Measurements from ENCODE around the gene CDK13.

DNA sequence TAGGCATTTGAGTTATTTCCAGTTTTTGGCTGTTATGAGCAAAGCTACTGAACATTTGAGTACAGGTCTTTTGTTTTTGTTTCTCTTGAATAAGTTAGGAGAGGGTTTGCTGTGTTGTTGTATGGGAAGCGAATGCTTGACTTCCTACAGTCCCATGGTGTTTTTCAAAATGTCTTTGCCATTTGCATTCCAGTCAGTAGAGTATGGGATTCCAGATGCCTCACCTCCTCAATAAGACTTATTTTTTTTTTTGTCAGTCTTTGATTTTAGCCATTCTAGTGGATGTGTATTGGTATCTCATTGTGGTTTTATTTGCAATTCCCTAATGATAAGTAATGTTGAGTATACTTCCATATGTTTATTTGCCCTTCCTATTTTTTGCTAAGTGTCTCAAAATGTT is 19.4 kb downstream of the CDK13 start:
- TF ChIP-seq, protein P1, sequence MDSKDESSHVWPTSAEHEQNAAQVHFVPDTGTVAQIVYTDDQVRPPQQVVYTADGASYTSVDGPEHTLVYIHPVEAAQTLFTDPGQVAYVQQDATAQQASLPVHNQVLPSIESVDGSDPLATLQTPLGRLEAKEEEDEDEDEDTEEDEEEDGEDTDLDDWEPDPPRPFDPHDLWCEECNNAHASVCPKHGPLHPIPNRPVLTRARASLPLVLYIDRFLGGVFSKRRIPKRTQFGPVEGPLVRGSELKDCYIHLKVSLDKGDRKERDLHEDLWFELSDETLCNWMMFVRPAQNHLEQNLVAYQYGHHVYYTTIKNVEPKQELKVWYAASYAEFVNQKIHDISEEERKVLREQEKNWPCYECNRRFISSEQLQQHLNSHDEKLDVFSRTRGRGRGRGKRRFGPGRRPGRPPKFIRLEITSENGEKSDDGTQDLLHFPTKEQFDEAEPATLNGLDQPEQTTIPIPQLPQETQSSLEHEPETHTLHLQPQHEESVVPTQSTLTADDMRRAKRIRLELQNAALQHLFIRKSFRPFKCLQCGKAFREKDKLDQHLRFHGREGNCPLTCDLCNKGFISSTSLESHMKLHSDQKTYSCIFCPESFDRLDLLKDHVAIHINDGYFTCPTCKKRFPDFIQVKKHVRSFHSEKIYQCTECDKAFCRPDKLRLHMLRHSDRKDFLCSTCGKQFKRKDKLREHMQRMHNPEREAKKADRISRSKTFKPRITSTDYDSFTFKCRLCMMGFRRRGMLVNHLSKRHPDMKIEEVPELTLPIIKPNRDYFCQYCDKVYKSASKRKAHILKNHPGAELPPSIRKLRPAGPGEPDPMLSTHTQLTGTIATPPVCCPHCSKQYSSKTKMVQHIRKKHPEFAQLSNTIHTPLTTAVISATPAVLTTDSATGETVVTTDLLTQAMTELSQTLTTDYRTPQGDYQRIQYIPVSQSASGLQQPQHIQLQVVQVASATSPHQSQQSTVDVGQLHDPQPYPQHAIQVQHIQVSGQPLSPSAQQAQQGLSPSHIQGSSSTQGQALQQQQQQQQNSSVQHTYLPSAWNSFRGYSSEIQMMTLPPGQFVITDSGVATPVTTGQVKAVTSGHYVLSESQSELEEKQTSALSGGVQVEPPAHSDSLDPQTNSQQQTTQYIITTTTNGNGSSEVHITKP (tag by site-specific recombination; IDR thresholded peaks at IDR 0.05), result no peak
- no peak for TF ChIP-seq ZEB2 (tag by site-specific recombination; IDR thresholded peaks at IDR 0.05)
- TF ChIP-seq, protein P2, sequence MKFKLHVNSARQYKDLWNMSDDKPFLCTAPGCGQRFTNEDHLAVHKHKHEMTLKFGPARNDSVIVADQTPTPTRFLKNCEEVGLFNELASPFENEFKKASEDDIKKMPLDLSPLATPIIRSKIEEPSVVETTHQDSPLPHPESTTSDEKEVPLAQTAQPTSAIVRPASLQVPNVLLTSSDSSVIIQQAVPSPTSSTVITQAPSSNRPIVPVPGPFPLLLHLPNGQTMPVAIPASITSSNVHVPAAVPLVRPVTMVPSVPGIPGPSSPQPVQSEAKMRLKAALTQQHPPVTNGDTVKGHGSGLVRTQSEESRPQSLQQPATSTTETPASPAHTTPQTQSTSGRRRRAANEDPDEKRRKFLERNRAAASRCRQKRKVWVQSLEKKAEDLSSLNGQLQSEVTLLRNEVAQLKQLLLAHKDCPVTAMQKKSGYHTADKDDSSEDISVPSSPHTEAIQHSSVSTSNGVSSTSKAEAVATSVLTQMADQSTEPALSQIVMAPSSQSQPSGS (tag by site-specific recombination; IDR thresholded peaks at IDR 0.05; ENCODE audit: low read depth), result no peak
- no peak for TF ChIP-seq TRIM28 (IDR thresholded peaks at IDR 0.05; ENCODE audit: borderline replicate concordance, low read length)
- no peak for TF ChIP-seq REPIN1 (tag by site-specific recombination; IDR thresholded peaks at IDR 0.05; ENCODE audit: low read depth)
- TF ChIP-seq, protein P3, sequence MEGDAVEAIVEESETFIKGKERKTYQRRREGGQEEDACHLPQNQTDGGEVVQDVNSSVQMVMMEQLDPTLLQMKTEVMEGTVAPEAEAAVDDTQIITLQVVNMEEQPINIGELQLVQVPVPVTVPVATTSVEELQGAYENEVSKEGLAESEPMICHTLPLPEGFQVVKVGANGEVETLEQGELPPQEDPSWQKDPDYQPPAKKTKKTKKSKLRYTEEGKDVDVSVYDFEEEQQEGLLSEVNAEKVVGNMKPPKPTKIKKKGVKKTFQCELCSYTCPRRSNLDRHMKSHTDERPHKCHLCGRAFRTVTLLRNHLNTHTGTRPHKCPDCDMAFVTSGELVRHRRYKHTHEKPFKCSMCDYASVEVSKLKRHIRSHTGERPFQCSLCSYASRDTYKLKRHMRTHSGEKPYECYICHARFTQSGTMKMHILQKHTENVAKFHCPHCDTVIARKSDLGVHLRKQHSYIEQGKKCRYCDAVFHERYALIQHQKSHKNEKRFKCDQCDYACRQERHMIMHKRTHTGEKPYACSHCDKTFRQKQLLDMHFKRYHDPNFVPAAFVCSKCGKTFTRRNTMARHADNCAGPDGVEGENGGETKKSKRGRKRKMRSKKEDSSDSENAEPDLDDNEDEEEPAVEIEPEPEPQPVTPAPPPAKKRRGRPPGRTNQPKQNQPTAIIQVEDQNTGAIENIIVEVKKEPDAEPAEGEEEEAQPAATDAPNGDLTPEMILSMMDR (tag by site-specific recombination; IDR thresholded peaks at IDR 0.05), result no peak
- TF ChIP-seq YY1 (tag by site-specific recombination; IDR thresholded peaks at IDR 0.05), result no peak
- no peak for TF ChIP-seq ZNF670 (tag by site-specific recombination; IDR thresholded peaks at IDR 0.05; ENCODE audit: low read depth)
- no peak for TF ChIP-seq MYNN (tag by site-specific recombination; IDR thresholded peaks at IDR 0.05; ENCODE audit: borderline replicate concordance)
- no peak for TF ChIP-seq ZNF549 (tag by site-specific recombination; IDR thresholded peaks at IDR 0.05)
